IMR-90 (cell line): ENCODE measurements around the gene PDX1. TPM values are rescaled to one million over a fixed set of nuclear protein-coding genes. Genes with fewer than 3 reads are reported as not detected.

Source experiments
- ATAC-seq: fragments of 200-7000 bp; cut with Tn5 transposase; 2 replicates; pipeline ENCODE4 v1.9.1; 2020; ENCODE audit warnings: low read depth, mild to moderate bottlenecking, moderate library complexity
- BruUV-seq: library from RNA; stranded (reverse); fragments of 400-500 nt; replicated peaks from 2 replicates; lab custom pipeline; 2021; lab: Mats Ljungman, UMichigan
- CTCF ChIA-PET: fragments of 300-600 bp; formaldehyde crosslinking; extraction: SDS; loops from one replicate; lab custom pipeline; 2021; ENCODE audit warnings: antibody characterized with exemption; lab: Yijun Ruan, JAX
- POLR2A ChIA-PET: fragments of 300-600 bp; sonication (Branson Sonifier 250); formaldehyde crosslinking; loops from one replicate; lab custom pipeline; 2022; ENCODE audit warnings: antibody characterized with exemption; ENCODE audit not compliant: unreplicated experiment; lab: Charles Lee
- DNase-seq: peaks from one replicate; pipeline ENCODE4 v3.0.0; 2013
- H2AFZ ChIP-seq: replicated peaks from 2 replicates; pipeline ENCODE3; 2013; ENCODE audit warnings: low read length, mild to moderate bottlenecking; ENCODE audit not compliant: poor library complexity
- H2AK5ac ChIP-seq: 2 replicates; pipeline ENCODE4 v1.6.1; 2013; ENCODE audit warnings: low read depth, low read length, inconsistent platforms
- H2AK9ac ChIP-seq: replicated peaks from 2 replicates; pipeline ENCODE3; 2013; ENCODE audit warnings: mild to moderate bottlenecking, low read depth, low read length, moderate library complexity; ENCODE audit not compliant: poor library complexity
- H2BK120ac ChIP-seq: 2 replicates; pipeline ENCODE4 v1.6.1; 2013; ENCODE audit warnings: low read depth, low read length, inconsistent platforms
- H2BK15ac ChIP-seq: 3 replicates; pipeline ENCODE4 v1.6.1; 2013; ENCODE audit warnings: low read depth, low read length, inconsistent platforms
- H2BK20ac ChIP-seq: 2 replicates; pipeline ENCODE4 v1.6.1; 2013; ENCODE audit warnings: low read depth, mild to moderate bottlenecking, inconsistent platforms, low read length, moderate library complexity
- H2BK5ac ChIP-seq: 2 replicates; pipeline ENCODE4 v1.6.1; 2013; ENCODE audit warnings: mild to moderate bottlenecking, low read depth, low read length, inconsistent platforms; ENCODE audit not compliant: poor library complexity, severe bottlenecking
- H3K14ac ChIP-seq: replicated peaks from 2 replicates; pipeline ENCODE4 v1.6.1; 2013; ENCODE audit warnings: low read depth, low read length, inconsistent platforms
- H3K18ac ChIP-seq: 2 replicates; pipeline ENCODE4 v1.6.1; 2013; ENCODE audit warnings: low read depth, low read length, control low read depth
- H3K23ac ChIP-seq: 2 replicates; pipeline ENCODE4 v1.6.1; 2013; ENCODE audit warnings: low read depth, low read length, inconsistent platforms
- H3K27ac ChIP-seq: 2 replicates; pipeline ENCODE4 v1.5.1; 2013; ENCODE audit warnings: mild to moderate bottlenecking, control low read depth, low read length; ENCODE audit not compliant: insufficient read depth
- H3K27me3 ChIP-seq: 2 replicates; pipeline ENCODE4 v1.6.1; 2013; ENCODE audit warnings: low read length; ENCODE audit not compliant: control insufficient read depth, insufficient read depth
- H3K36me3 ChIP-seq: 2 replicates; pipeline ENCODE4 v1.6.1; 2013; ENCODE audit warnings: low read length, mixed read lengths; ENCODE audit not compliant: control insufficient read depth, insufficient read depth
- H3K4ac ChIP-seq: 2 replicates; pipeline ENCODE4 v1.6.1; 2013; ENCODE audit warnings: low read depth, low read length, inconsistent platforms
- H3K4me1 ChIP-seq: 2 replicates; pipeline ENCODE4 v1.6.1; 2013; ENCODE audit warnings: low read length, mixed read lengths; ENCODE audit not compliant: control insufficient read depth, insufficient read depth
- H3K4me2 ChIP-seq: 2 replicates; pipeline ENCODE4 v1.6.1; 2013; ENCODE audit warnings: low read depth, mild to moderate bottlenecking, control low read depth, low read length, moderate library complexity
- H3K4me3 ChIP-seq: 2 replicates; pipeline ENCODE4 v1.5.1; 2013; ENCODE audit warnings: low read depth, mild to moderate bottlenecking, control low read depth, low read length, moderate library complexity; ENCODE audit not compliant: insufficient read depth
- H3K56ac ChIP-seq: 2 replicates; pipeline ENCODE4 v1.6.1; 2013; ENCODE audit warnings: low read length, inconsistent platforms; ENCODE audit not compliant: insufficient read depth; ENCODE audit errors: extremely low read depth
- H3K79me1 ChIP-seq, 2 experiments: 2 replicates each; pipeline ENCODE4 v1.6.1; 2013; ENCODE audit warnings: low read length in 2 of 2, inconsistent platforms in 1 of 2, low read depth in 1 of 2
- H3K9ac ChIP-seq: 2 replicates; pipeline ENCODE4 v1.6.1; 2013; ENCODE audit warnings: low read depth, low read length, control low read depth
- H3K9me1 ChIP-seq: 2 replicates; pipeline ENCODE4 v1.6.1; 2013; ENCODE audit warnings: low read length, inconsistent platforms; ENCODE audit not compliant: insufficient read depth
- H3K9me3 ChIP-seq: 2 replicates; pipeline ENCODE4 v1.6.1; 2013; ENCODE audit warnings: low read length; ENCODE audit not compliant: control insufficient read depth, insufficient read depth
- H4K20me1 ChIP-seq: 2 replicates; pipeline ENCODE4 v1.6.1; 2013; ENCODE audit warnings: low read length, inconsistent platforms; ENCODE audit not compliant: insufficient read depth
- H4K5ac ChIP-seq: 2 replicates; pipeline ENCODE4 v1.6.1; 2013; ENCODE audit warnings: mild to moderate bottlenecking, low read depth, low read length, control low read depth
- H4K8ac ChIP-seq, 2 experiments: 2 replicates each; pipeline ENCODE4 v1.6.1; 2013; ENCODE audit warnings: low read depth in 2 of 2, low read length in 2 of 2, control low read depth in 1 of 2, inconsistent platforms in 1 of 2
- H4K91ac ChIP-seq: 2 replicates; pipeline ENCODE4 v1.6.1; 2013; ENCODE audit warnings: low read depth, low read length, inconsistent platforms; ENCODE audit not compliant: insufficient read depth
- BHLHE40 ChIP-seq: fragments of 150-350 bp; IDR thresholded peaks from 2 replicates; pipeline ENCODE4 v1.6.1; 2016; ENCODE audit warnings: mild to moderate bottlenecking, low read depth, low read length
- CEBPB ChIP-seq: IDR thresholded peaks from 2 replicates; pipeline ENCODE4 v1.6.1; 2012; ENCODE audit warnings: low read depth, low read length, improper control_type of control experiment
- CHD1 ChIP-seq: IDR thresholded peaks from 2 replicates; pipeline ENCODE4 v1.6.1; 2012; ENCODE audit warnings: low read depth, low read length, improper control_type of control experiment
- FOS ChIP-seq: fragments of 150-350 bp; IDR thresholded peaks from 2 replicates; pipeline ENCODE4 v1.6.1; 2016; ENCODE audit warnings: low read depth, low read length
- MAFK ChIP-seq: IDR thresholded peaks from 2 replicates; pipeline ENCODE4 v1.6.1; 2012; ENCODE audit warnings: low read depth, low read length, improper control_type of control experiment
- MAZ ChIP-seq: IDR thresholded peaks from 2 replicates; pipeline ENCODE4 v1.6.1; 2012; ENCODE audit warnings: low read depth, mild to moderate bottlenecking, low read length, improper control_type of control experiment, moderate library complexity, borderline replicate concordance
- MXI1 ChIP-seq: IDR thresholded peaks from 2 replicates; pipeline ENCODE4 v1.6.1; 2012; ENCODE audit warnings: low read depth, mild to moderate bottlenecking, low read length, moderate library complexity, borderline replicate concordance
- NFE2L2 ChIP-seq: fragments of 150-350 bp; IDR thresholded peaks from 2 replicates; pipeline ENCODE4 v1.6.1; 2016; ENCODE audit warnings: low read depth, mild to moderate bottlenecking, low read length
- RAD21 ChIP-seq: IDR thresholded peaks from 2 replicates; pipeline ENCODE4 v1.6.1; 2012; ENCODE audit warnings: low read length, improper control_type of control experiment
- RCOR1 ChIP-seq: IDR thresholded peaks from 2 replicates; pipeline ENCODE4 v1.6.1; 2012; ENCODE audit warnings: mild to moderate bottlenecking, low read length, improper control_type of control experiment; ENCODE audit not compliant: insufficient replicate concordance
- WGBS, 2 experiments: methylation state at CpG; one replicate each; pipeline versions ENCODE4 v1.1.5 to v1.1.7; 2013; ENCODE audit warnings: missing lambda C conversion rate in 2 of 2; ENCODE audit not compliant: insufficient read length in 1 of 2; ENCODE audit errors: extremely low coverage in 2 of 2; 5-methylcytosine and 5-hydroxymethylcytosine counted together
- dilution Hi-C: fragments of 300-500 bp; cut with HindIII; formaldehyde crosslinking; loops from one replicate; pipeline ENCODE4 v1.14.3; 2018; ENCODE audit warnings: low sequenced_read_pairs; ENCODE audit not compliant: unreplicated experiment
- in situ Hi-C: fragments of 300-500 bp; cut with MboI; formaldehyde crosslinking; loops from 3 replicates; pipeline ENCODE4 v1.14.3; 2019; ENCODE audit warnings: low sequenced_read_pairs, inconsistent platforms, mixed read lengths
- intact Hi-C: fragments of 100-400 bp; cut with micrococcal nuclease; formaldehyde crosslinking; loops from 2 replicates; pipeline ENCODE4 v1.10.0; 2022
- polyA plus RNA-seq, 3 experiments: library from polyadenylated mRNA; depleted of rRNA; stranded (reverse); fragments of >200 nt; gene quantifications; 2 replicates each; pipeline ENCODE4 v1.2.3, GENCODE V29; 2012; ENCODE audit warnings: low replicate concordance in 1 of 3
- total RNA-seq: library from RNA; depleted of rRNA; stranded (reverse); fragments of >200 nt; gene quantifications from 2 replicates; pipeline ENCODE4 v1.2.3, GENCODE V29; 2012
- TF ChIP-seq, protein P1 (sequence below): fragments of 150-350 bp; IDR thresholded peaks from 2 replicates; pipeline ENCODE4 v1.6.1; 2017; ENCODE audit warnings: mild to moderate bottlenecking, antibody characterized with exemption, low read length, low read depth
- TF ChIP-seq, protein P2 (sequence below): fragments of 150-350 bp; IDR thresholded peaks from 2 replicates; pipeline ENCODE4 v1.6.1; 2016; ENCODE audit warnings: low read depth, mild to moderate bottlenecking, low read length, moderate library complexity, borderline replicate concordance

Gene PDX1
- total and polyA plus RNA-seq, 2 of the 4 experiments (the other 2 are of a cell fraction): not detected

DNA sequence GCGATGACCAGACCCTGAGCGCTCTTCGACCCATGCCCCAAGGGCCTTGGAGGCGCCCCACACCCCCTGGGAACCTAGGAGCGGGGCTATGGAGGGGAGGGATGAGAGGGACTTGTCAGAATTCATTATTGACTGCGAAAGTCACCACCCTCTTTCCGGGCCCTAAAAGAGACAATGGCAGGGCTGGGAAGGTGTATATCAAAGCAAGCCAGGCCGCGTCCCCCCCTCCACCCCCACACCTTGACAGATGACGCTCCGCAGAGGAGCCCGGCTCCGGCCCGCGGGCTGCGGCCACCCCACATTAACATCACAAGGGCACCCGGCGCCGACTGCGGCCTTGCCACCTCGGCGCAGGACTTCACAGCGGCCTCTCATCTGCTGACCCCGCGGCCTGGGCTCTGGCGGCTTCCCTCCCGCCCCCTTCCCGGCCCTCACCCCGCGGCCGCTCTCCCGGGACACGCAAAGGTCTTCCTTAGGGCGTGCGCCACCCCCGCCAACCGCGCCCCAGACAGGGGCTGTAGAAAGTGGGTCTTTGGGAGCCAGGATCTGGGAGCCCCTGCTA lies 46.9 kb downstream of the PDX1 start:
- Histone ChIP-seq H2BK20ac (no peak overlapping the region), H3K4me1 (no peaks in the 10 kb centered on the region), H3K9ac (no peak overlapping the region), H3K79me1 (no peaks in the 10 kb centered on the region), H2AFZ (no peak overlapping the region), H4K91ac (no peak overlapping the region), H3K27me3 (peaks cover 96% of the 10 kb centered on the region), H2BK15ac (no peak overlapping the region), H4K5ac (no peak overlapping the region), H2AK9ac (no peak overlapping the region), H3K27ac (no peak overlapping the region), H3K23ac (no peak overlapping the region), H3K14ac (no peak overlapping the region), H3K18ac (no peak overlapping the region), H2AK5ac (no peak overlapping the region), H3K36me3 (no peaks in the 10 kb centered on the region), H2BK5ac (no peak overlapping the region), H2BK120ac (no peak overlapping the region), H4K20me1 (peaks cover 4% of the 10 kb centered on the region; the same call in 1 of the 2 replicates), H4K8ac (no peak overlapping the region), H3K4me3 (no peak overlapping the region), H3K9me3 (no peaks in the 10 kb centered on the region; the same call in 1 of the 2 replicates), H3K4me2 (no peak overlapping the region), H3K4ac (no peak overlapping the region), H3K56ac (no peak overlapping the region), H3K9me1 (no peaks in the 10 kb centered on the region)
- BruUV-seq: no TSS peak
- in situ Hi-C loops: no loop called here
- no peak for TF ChIP-seq CEBPB
- TF ChIP-seq NFE2L2: no peak
- TF ChIP-seq MAFK: no peak
- TF ChIP-seq MAZ: no peak
- TF ChIP-seq FOS: no peak
- TF ChIP-seq, protein P1, sequence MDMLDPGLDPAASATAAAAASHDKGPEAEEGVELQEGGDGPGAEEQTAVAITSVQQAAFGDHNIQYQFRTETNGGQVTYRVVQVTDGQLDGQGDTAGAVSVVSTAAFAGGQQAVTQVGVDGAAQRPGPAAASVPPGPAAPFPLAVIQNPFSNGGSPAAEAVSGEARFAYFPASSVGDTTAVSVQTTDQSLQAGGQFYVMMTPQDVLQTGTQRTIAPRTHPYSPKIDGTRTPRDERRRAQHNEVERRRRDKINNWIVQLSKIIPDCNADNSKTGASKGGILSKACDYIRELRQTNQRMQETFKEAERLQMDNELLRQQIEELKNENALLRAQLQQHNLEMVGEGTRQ: no peak
- TF ChIP-seq MXI1: no peak
- no peak for TF ChIP-seq RCOR1
- no peak for TF ChIP-seq RAD21
- TF ChIP-seq CHD1: no peak
- no peak for TF ChIP-seq BHLHE40
- TF ChIP-seq, protein P2, sequence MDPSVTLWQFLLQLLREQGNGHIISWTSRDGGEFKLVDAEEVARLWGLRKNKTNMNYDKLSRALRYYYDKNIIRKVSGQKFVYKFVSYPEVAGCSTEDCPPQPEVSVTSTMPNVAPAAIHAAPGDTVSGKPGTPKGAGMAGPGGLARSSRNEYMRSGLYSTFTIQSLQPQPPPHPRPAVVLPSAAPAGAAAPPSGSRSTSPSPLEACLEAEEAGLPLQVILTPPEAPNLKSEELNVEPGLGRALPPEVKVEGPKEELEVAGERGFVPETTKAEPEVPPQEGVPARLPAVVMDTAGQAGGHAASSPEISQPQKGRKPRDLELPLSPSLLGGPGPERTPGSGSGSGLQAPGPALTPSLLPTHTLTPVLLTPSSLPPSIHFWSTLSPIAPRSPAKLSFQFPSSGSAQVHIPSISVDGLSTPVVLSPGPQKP: no peak
- no peak for DNase-seq
- ChIA-PET POLR2A (no interaction called here), CTCF (no interaction called here)
- dilution Hi-C loops: no loop called here
- WGBS, 2 experiments: 9% methylated on average over 7 of the region's 38 CpGs; no CpG with 5 or more reads in 1 of the 2 experiments
- ATAC-seq: no peak
- intact Hi-C loops: no loop called here
